Coronary artery (tissue), 2 donors: ENCODE data around the gene TEAD1.

ENCODE experiments used
- DNase-seq: peaks from one replicate; pipeline ENCODE4 v3.0.0-alpha.2; 2017; ENCODE audit warnings: low spot score
- H3K27ac ChIP-seq, 2 donors: fragments of 200-600 bp; sonication (generic); one replicate each; pipeline ENCODE4 v1.5.1; 2016 to 2019
- H3K4me3 ChIP-seq: fragments of 200-600 bp; sonication (generic); 2 replicates; pipeline ENCODE4 v1.5.1; 2016; ENCODE audit warnings: mild to moderate bottlenecking, moderate library complexity
- CTCF ChIP-seq: fragments of 200-600 bp; sonication (generic); IDR thresholded peaks from one replicate; pipeline ENCODE4 v1.5.1; 2019; ENCODE audit warnings: antibody characterized with exemption

Gene TEAD1

DNA sequence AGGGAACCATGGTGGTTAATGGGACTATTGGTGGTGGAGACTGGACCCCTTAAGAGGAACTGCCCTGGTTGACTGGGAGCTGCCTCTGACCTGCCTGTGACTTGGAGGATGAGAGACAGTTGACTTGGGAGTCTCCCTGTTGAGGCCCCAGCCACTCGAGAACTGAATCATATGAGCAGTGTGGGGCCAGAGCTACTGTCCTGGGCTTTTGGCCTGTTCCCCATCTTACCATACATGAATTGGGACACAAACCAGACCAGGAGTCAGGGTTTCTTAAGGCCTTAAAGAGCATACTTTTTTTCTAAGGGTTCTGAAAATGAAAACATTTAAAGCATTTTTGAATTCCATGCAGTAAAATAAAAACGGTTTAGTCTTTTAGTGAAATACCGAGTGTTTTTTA is 92.8 kb downstream of the TEAD1 start:
- Histone ChIP-seq H3K4me3 (no peak overlapping the region), H3K27ac (no peak overlapping the region)
- DNase-seq = no peak
- no peak for TF ChIP-seq CTCF

- TF ChIP-seq CTCF = no peak
- DNase-seq = no peak
- Histone ChIP-seq H3K27ac (no peak overlapping the region), H3K4me3 (no peak overlapping the region)
Measured at GRCh38 chr11:12767577-12767976, 93.4 kb downstream of the TEAD1 start.

GRCh38 chr11:12768726-12769673 is 94.8 kb downstream of the TEAD1 start:
- Histone ChIP-seq H3K27ac (no peak overlapping the region), H3K4me3 (no peak overlapping the region)
- DNase-seq = no peak
- TF ChIP-seq CTCF = no peak

GRCh38 chr11:12769834-12770345 is 95.7 kb downstream of the TEAD1 start:
- Histone ChIP-seq H3K27ac (no peak overlapping the region), H3K4me3 (no peak overlapping the region)
- no peak for TF ChIP-seq CTCF
- DNase-seq = no peak

GRCh38 chr11:12770435-12770834 is 96.2 kb downstream of the TEAD1 start:
- Histone ChIP-seq H3K4me3 (no peak overlapping the region), H3K27ac (no peak overlapping the region)
- TF ChIP-seq CTCF = no peak

GRCh38 chr11:12770966-12771597 is 96.9 kb downstream of the TEAD1 start:
- DNase-seq = no peak
- Histone ChIP-seq H3K4me3 (no peak overlapping the region), H3K27ac (peak overlapping the region in 1 of 2 donors; percentile 5)
- no peak for TF ChIP-seq CTCF

More at GRCh38 chr11:12770435-12770834, 96.2 kb downstream of the TEAD1 start:
- DNase-seq = no peak
